ENCODE measurements around the gene KCNJ5.

Gene KCNJ5

GRCh38 chr11:128946648-128947047 is 55.5 kb downstream of the KCNJ5 start:
- no peak for DNase-seq (ENCODE audit: low read depth in 1 of 2, low spot score in 1 of 2)
- in situ Hi-C loops (cut with HindIII; ENCODE audit: low pct_unique_long_range_greater_than_20kb, low sequenced_read_pairs) = no loop called here

GRCh38 chr11:128947773-128948172 is 56.6 kb downstream of the KCNJ5 start:
- in situ Hi-C loops (cut with HindIII; ENCODE audit: low pct_unique_long_range_greater_than_20kb, low sequenced_read_pairs) = no loop called here
- no peak for TF ChIP-seq JUND (IDR thresholded peaks at IDR 0.05; ENCODE audit: low read depth)
- DNase-seq (ENCODE audit: low read depth in 1 of 2, low spot score in 1 of 2) = no peak

More at GRCh38 chr11:128946648-128947047, 55.5 kb downstream of the KCNJ5 start:
- TF ChIP-seq JUND (IDR thresholded peaks at IDR 0.05; ENCODE audit: low read depth) = no peak

GRCh38 chr11:128948583-128948982 is 57.4 kb downstream of the KCNJ5 start:
- DNase-seq (ENCODE audit: low read depth in 1 of 2, low spot score in 1 of 2) = no peak
- in situ Hi-C loops (cut with HindIII; ENCODE audit: low pct_unique_long_range_greater_than_20kb, low sequenced_read_pairs) = no loop called here
- no peak for TF ChIP-seq JUND (IDR thresholded peaks at IDR 0.05; ENCODE audit: low read depth)

GRCh38 chr11:128949791-128950454 is 58.8 kb downstream of the KCNJ5 start:
- in situ Hi-C loops (cut with HindIII; ENCODE audit: low pct_unique_long_range_greater_than_20kb, low sequenced_read_pairs) = no loop called here
- no peak for DNase-seq (ENCODE audit: low read depth in 1 of 2, low spot score in 1 of 2)
- no peak for TF ChIP-seq JUND (IDR thresholded peaks at IDR 0.05; ENCODE audit: low read depth)

GRCh38 chr11:128953151-128953550 is 62.0 kb downstream of the KCNJ5 start:
- DNase-seq (ENCODE audit: low read depth in 1 of 2, low spot score in 1 of 2) = no peak
- TF ChIP-seq JUND (IDR thresholded peaks at IDR 0.05; ENCODE audit: low read depth) = no peak
- in situ Hi-C loops (cut with HindIII; ENCODE audit: low pct_unique_long_range_greater_than_20kb, low sequenced_read_pairs) = no loop called here

- TF ChIP-seq JUND (IDR thresholded peaks at IDR 0.05; ENCODE audit: low read depth) = no peak
- in situ Hi-C loops (cut with HindIII; ENCODE audit: low pct_unique_long_range_greater_than_20kb, low sequenced_read_pairs) = no loop called here
- no peak for DNase-seq (ENCODE audit: low read depth in 1 of 2, low spot score in 1 of 2)
Observed at GRCh38 chr11:128955636-128956035, 64.5 kb downstream of the KCNJ5 start.

- in situ Hi-C loops (cut with HindIII; ENCODE audit: low pct_unique_long_range_greater_than_20kb, low sequenced_read_pairs) = no loop called here
- DNase-seq (ENCODE audit: low read depth in 1 of 2, low spot score in 1 of 2) = peak; percentile 91
- TF ChIP-seq JUND (IDR thresholded peaks at IDR 0.05; ENCODE audit: low read depth) = no peak
Observed at GRCh38 chr11:128956401-128957201, 65.4 kb downstream of the KCNJ5 start.

- DNase-seq (ENCODE audit: low read depth in 1 of 2, low spot score in 1 of 2) = no peak
- in situ Hi-C loops (cut with HindIII; ENCODE audit: low pct_unique_long_range_greater_than_20kb, low sequenced_read_pairs) = no loop called here
- no peak for TF ChIP-seq JUND (IDR thresholded peaks at IDR 0.05; ENCODE audit: low read depth)
Observed at GRCh38 chr11:128957202-128957482, 66.0 kb downstream of the KCNJ5 start.

GRCh38 chr11:128961645-128962044 is 70.5 kb downstream of the KCNJ5 start:
- in situ Hi-C loops (cut with HindIII; ENCODE audit: low pct_unique_long_range_greater_than_20kb, low sequenced_read_pairs) = no loop called here
- TF ChIP-seq JUND (IDR thresholded peaks at IDR 0.05; ENCODE audit: low read depth) = no peak
- DNase-seq (ENCODE audit: low read depth in 1 of 2, low spot score in 1 of 2) = no peak

- in situ Hi-C loops (cut with HindIII; ENCODE audit: low pct_unique_long_range_greater_than_20kb, low sequenced_read_pairs) = no loop called here
- TF ChIP-seq JUND (IDR thresholded peaks at IDR 0.05; ENCODE audit: low read depth) = no peak
- DNase-seq (ENCODE audit: low read depth in 1 of 2, low spot score in 1 of 2) = no peak
Observed at GRCh38 chr11:128962896-128963295, 71.7 kb downstream of the KCNJ5 start.

- DNase-seq (ENCODE audit: low read depth in 1 of 2, low spot score in 1 of 2) = no peak
- TF ChIP-seq JUND (IDR thresholded peaks at IDR 0.05; ENCODE audit: low read depth) = no peak
- in situ Hi-C loops (cut with HindIII; ENCODE audit: low pct_unique_long_range_greater_than_20kb, low sequenced_read_pairs) = no loop called here
Observed at GRCh38 chr11:128963744-128964325, 72.7 kb downstream of the KCNJ5 start.

- TF ChIP-seq JUND (IDR thresholded peaks at IDR 0.05; ENCODE audit: low read depth) = no peak
- in situ Hi-C loops (cut with HindIII; ENCODE audit: low pct_unique_long_range_greater_than_20kb, low sequenced_read_pairs) = no loop called here
- no peak for DNase-seq (ENCODE audit: low read depth in 1 of 2, low spot score in 1 of 2)
Observed at GRCh38 chr11:128964463-128964930, 73.3 kb downstream of the KCNJ5 start.

- TF ChIP-seq JUND (IDR thresholded peaks at IDR 0.05; ENCODE audit: low read depth) = no peak
- in situ Hi-C loops (cut with HindIII; ENCODE audit: low pct_unique_long_range_greater_than_20kb, low sequenced_read_pairs) = loop anchor here (5.0 kb wide), 1 partner anchor 73 kb away; the partner anchor contains the start of gene KCNJ5
- no peak for DNase-seq (ENCODE audit: low read depth in 1 of 2, low spot score in 1 of 2)
Observed at GRCh38 chr11:128965485-128965884, 74.3 kb downstream of the KCNJ5 start.
